ENCODE results near the gene ELP6. TPM values are rescaled to one million over a fixed set of nuclear protein-coding genes. Genes with fewer than 3 reads are reported as not detected.
A peak's percentile ranks its signal among the peaks of the same experiment; 100 is the strongest.

Gene ELP6
- 10 to 100 TPM; 27.8 to 40.3 TPM for total RNA-seq

- Mint-ChIP-seq H3K4me3 (peak within 1 kb of the TSS; percentile 91), H3K9me3 (ENCODE audit: low read depth) (no peaks in the 10 kb centered on the region), H3K36me3 (ENCODE audit: low read depth) (peaks cover 14% of the 10 kb centered on the region), H3K4me1 (peaks cover 20% of the 10 kb centered on the region), H3K27me3 (no peaks in the 10 kb centered on the region), H3K27ac (peak within 1 kb of the TSS; percentile 96)
- ATAC-seq, result peak; percentile 97
- intact Hi-C loops (cut with DNase I, micrococcal nuclease), result loop anchor here (1.0 to 5.0 kb wide), 16 partner anchors 38 to 1404 kb away; partner anchors contain the start of genes DHX30 (in 2 of the 2), SCAP (in 2 of the 2), ARIH2 (in 1 of the 2) and CDC25A (in 1 of the 2)
- peak; percentile 99 for DNase-seq
- ChIA-PET CTCF (interaction anchor here (0.6 to 1.1 kb wide), 4 partner anchors 9 to 312 kb away, joined by 3 read pairs; no protein-coding TSS in a partner anchor), POLR2A (no interaction called here)
Measured at GRCh38 chr3:47513125-47513929, at the start of gene ELP6. TSS of gene ELP6 (minus strand) at chr3:47513712. CDS start at chr3:47513590, 122 bp downstream.

- H3K27ac Mint-ChIP-seq, result no peak overlapping the region
- DNase-seq (no peak), ATAC-seq (no peak)
- H3K4me1 Mint-ChIP-seq, result no peaks in the 10 kb centered on the region
- H3K36me3 Mint-ChIP-seq (ENCODE audit: low read depth), result no peaks in the 10 kb centered on the region
- no peaks in the 10 kb centered on the region for H3K9me3 Mint-ChIP-seq (ENCODE audit: low read depth)
- CTCF ChIA-PET, result interaction anchor here (1.0 to 1.1 kb wide), 2 partner anchors 9 to 331 kb away, joined by 3 to 5 read pairs; no protein-coding TSS in a partner anchor
- intact Hi-C loops (cut with DNase I, micrococcal nuclease), result no loop called here
- POLR2A ChIA-PET, result no interaction called here
- no peak overlapping the region for H3K4me3 Mint-ChIP-seq
- H3K27me3 Mint-ChIP-seq, result peaks cover 2% of the 10 kb centered on the region
Measured at GRCh38 chr3:47556351-47556750, 42.8 kb upstream of the ELP6 start.

GRCh38 chr3:47554335-47554734 lies 40.8 kb upstream of the ELP6 start:
- no peak for DNase-seq
- CTCF ChIA-PET, result no interaction called here
- Mint-ChIP-seq H3K4me3 (no peak overlapping the region), H3K4me1 (no peaks in the 10 kb centered on the region), H3K27ac (no peak overlapping the region), H3K36me3 (ENCODE audit: low read depth) (no peaks in the 10 kb centered on the region), H3K9me3 (ENCODE audit: low read depth) (no peaks in the 10 kb centered on the region), H3K27me3 (peaks cover 5% of the 10 kb centered on the region)
- no peak for ATAC-seq
- POLR2A ChIA-PET, result no interaction called here
- intact Hi-C loops (cut with DNase I, micrococcal nuclease), result no loop called here

GRCh38 chr3:47553407-47553806 lies 39.9 kb upstream of the ELP6 start:
- Mint-ChIP-seq H3K9me3 (ENCODE audit: low read depth) (no peaks in the 10 kb centered on the region), H3K4me3 (no peak overlapping the region), H3K27me3 (peaks cover 5% of the 10 kb centered on the region), H3K27ac (no peak overlapping the region), H3K36me3 (ENCODE audit: low read depth) (no peaks in the 10 kb centered on the region), H3K4me1 (no peaks in the 10 kb centered on the region)
- DNase-seq (no peak), ATAC-seq (no peak)
- CTCF ChIA-PET, result interaction anchor here (0.5 to 0.6 kb wide), 2 partner anchors 78 to 104 kb away, joined by 3 to 4 read pairs; partner anchors contain the start of gene SCAP
- POLR2A ChIA-PET, result interaction anchor here (0.9 kb wide), 1 partner anchor 24 kb away, joined by 4 read pairs; no protein-coding TSS in a partner anchor
- intact Hi-C loops (cut with DNase I, micrococcal nuclease), result no loop called here

- POLR2A ChIA-PET, result interaction anchor here (0.6 kb wide), 1 partner anchor 1849 kb away, joined by 14 read pairs; no protein-coding TSS in a partner anchor
- DNase-seq, result no peak
Measured at GRCh38 chr3:47542471-47543173, 29.1 kb upstream of the ELP6 start.

GRCh38 chr3:47541583-47542108 lies 28.1 kb upstream of the ELP6 start:
- POLR2A ChIA-PET, result no interaction called here
- no peaks in the 10 kb centered on the region for H3K4me1 Mint-ChIP-seq

More at GRCh38 chr3:47542471-47543173, 29.1 kb upstream of the ELP6 start:
- no peak for ATAC-seq
- H3K27ac Mint-ChIP-seq, result no peak overlapping the region
- no peaks in the 10 kb centered on the region for H3K9me3 Mint-ChIP-seq (ENCODE audit: low read depth)
- CTCF ChIA-PET, result interaction anchor here (1.4 kb wide), 1 partner anchor 13 kb away, joined by 3 read pairs; no protein-coding TSS in a partner anchor
- H3K4me1 Mint-ChIP-seq, result no peaks in the 10 kb centered on the region
- no peaks in the 10 kb centered on the region for H3K36me3 Mint-ChIP-seq (ENCODE audit: low read depth)
- no peak overlapping the region for H3K4me3 Mint-ChIP-seq
- H3K27me3 Mint-ChIP-seq, result no peaks in the 10 kb centered on the region
- intact Hi-C loops (cut with DNase I, micrococcal nuclease), result no loop called here

GRCh38 chr3:47540281-47540680 lies 26.8 kb upstream of the ELP6 start:
- ChIA-PET CTCF (no interaction called here), POLR2A (no interaction called here)
- no peak overlapping the region for H3K27ac Mint-ChIP-seq
- H3K4me3 Mint-ChIP-seq, result no peak overlapping the region
- DNase-seq (no peak), ATAC-seq (no peak)
- no peaks in the 10 kb centered on the region for H3K4me1 Mint-ChIP-seq
- intact Hi-C loops (cut with DNase I, micrococcal nuclease), result no loop called here
- H3K9me3 Mint-ChIP-seq (ENCODE audit: low read depth), result no peaks in the 10 kb centered on the region
- H3K27me3 Mint-ChIP-seq, result no peaks in the 10 kb centered on the region
- H3K36me3 Mint-ChIP-seq (ENCODE audit: low read depth), result no peaks in the 10 kb centered on the region

More at GRCh38 chr3:47541583-47542108, 28.1 kb upstream of the ELP6 start:
- intact Hi-C loops (cut with DNase I, micrococcal nuclease), result no loop called here
- CTCF ChIA-PET, result interaction anchor here (1.4 kb wide), 1 partner anchor 14 kb away, joined by 3 read pairs; no protein-coding TSS in a partner anchor
- Mint-ChIP-seq H3K27ac (no peak overlapping the region), H3K36me3 (ENCODE audit: low read depth) (no peaks in the 10 kb centered on the region), H3K27me3 (no peaks in the 10 kb centered on the region), H3K4me3 (no peak overlapping the region), H3K9me3 (ENCODE audit: low read depth) (no peaks in the 10 kb centered on the region)
- ATAC-seq, result peak; percentile 39
- DNase-seq, result no peak

- no peaks in the 10 kb centered on the region for H3K4me1 Mint-ChIP-seq
- H3K36me3 Mint-ChIP-seq (ENCODE audit: low read depth), result no peaks in the 10 kb centered on the region
- no peak for ATAC-seq
- no peaks in the 10 kb centered on the region for H3K27me3 Mint-ChIP-seq
- no peak for DNase-seq
- H3K4me3 Mint-ChIP-seq, result no peak overlapping the region
- H3K9me3 Mint-ChIP-seq (ENCODE audit: low read depth), result no peaks in the 10 kb centered on the region
- intact Hi-C loops (cut with DNase I, micrococcal nuclease), result no loop called here
- ChIA-PET POLR2A (no interaction called here), CTCF (interaction anchor here (1.9 kb wide), 1 partner anchor 15 kb away, joined by 7 read pairs; no protein-coding TSS in a partner anchor)
- no peak overlapping the region for H3K27ac Mint-ChIP-seq
Measured at GRCh38 chr3:47536967-47537366, 23.5 kb upstream of the ELP6 start.

GRCh38 chr3:47536221-47536891 lies 22.8 kb upstream of the ELP6 start:
- H3K4me3 Mint-ChIP-seq, result no peak overlapping the region
- H3K36me3 Mint-ChIP-seq (ENCODE audit: low read depth), result no peaks in the 10 kb centered on the region
- ChIA-PET POLR2A (no interaction called here), CTCF (interaction anchor here (0.5 to 1.9 kb wide), 3 partner anchors 14 to 746 kb away, joined by 3 to 7 read pairs (median 3); no protein-coding TSS in a partner anchor)
- no peaks in the 10 kb centered on the region for H3K27me3 Mint-ChIP-seq
- intact Hi-C loops (cut with DNase I, micrococcal nuclease), result no loop called here
- no peaks in the 10 kb centered on the region for H3K9me3 Mint-ChIP-seq (ENCODE audit: low read depth)
- H3K4me1 Mint-ChIP-seq, result no peaks in the 10 kb centered on the region
- ATAC-seq (no peak), DNase-seq (no peak)
- H3K27ac Mint-ChIP-seq, result no peak overlapping the region

- Mint-ChIP-seq H3K27me3 (no peaks in the 10 kb centered on the region), H3K9me3 (ENCODE audit: low read depth) (no peaks in the 10 kb centered on the region), H3K4me3 (no peak overlapping the region), H3K4me1 (no peaks in the 10 kb centered on the region), H3K27ac (no peak overlapping the region), H3K36me3 (ENCODE audit: low read depth) (no peaks in the 10 kb centered on the region)
- ATAC-seq, result no peak
- intact Hi-C loops (cut with DNase I, micrococcal nuclease), result no loop called here
- DNase-seq, result no peak
- POLR2A ChIA-PET, result interaction anchor here (0.6 kb wide), 1 partner anchor 247 kb away, joined by 3 read pairs; no protein-coding TSS in a partner anchor
- CTCF ChIA-PET, result interaction anchor here (0.8 to 2.1 kb wide), 5 partner anchors 11 to 55 kb away, joined by 3 to 15 read pairs (median 4); no protein-coding TSS in a partner anchor
Measured at GRCh38 chr3:47533996-47534454, 20.5 kb upstream of the ELP6 start.
